GM12878 (cell line): ENCODE data around the gene CCL4. TPM values are rescaled to one million over a fixed set of nuclear protein-coding genes. Genes with fewer than 3 reads are reported as not detected.

ENCODE experiments used
- ATAC-seq: fragments of 200-7000 bp; cut with Tn5 transposase; 3 replicates; pipeline ENCODE4 v1.9.1; 2020; ENCODE audit warnings: mild to moderate bottlenecking, moderate library complexity
- BruUV-seq: library from RNA; stranded (reverse); fragments of 400-500 nt; replicated peaks from 2 replicates; lab custom pipeline; 2021; lab: Mats Ljungman, UMichigan
- CTCF ChIA-PET: fragments of 300-600 bp; sonication (Branson Sonifier 250); formaldehyde crosslinking; extraction: SDS; loops from one replicate; lab custom pipeline; 2021; ENCODE audit warnings: inconsistent platforms; lab: Yijun Ruan, JAX
- POLR2A ChIA-PET: fragments of 350-600 bp; formaldehyde crosslinking; extraction: SDS; loops from one replicate; lab custom pipeline; 2021; ENCODE audit warnings: inconsistent platforms; lab: Charles Lee
- RAD21 ChIA-PET: fragments of 300-600 bp; sonication (Branson Sonifier 250); formaldehyde crosslinking; loops from one replicate; lab custom pipeline; 2023; ENCODE audit warnings: antibody characterized with exemption; ENCODE audit not compliant: unreplicated experiment; lab: Charles Lee
- SMC1A ChIA-PET: fragments of 300-600 bp; sonication (Branson Sonifier 250); formaldehyde crosslinking; loops from one replicate; lab custom pipeline; 2023; ENCODE audit not compliant: unreplicated experiment, uncharacterized antibody; lab: Charles Lee
- DNase-seq: peaks from one replicate; pipeline ENCODE4 v3.0.0-alpha.2; 2011; ENCODE audit warnings: low read depth, low spot score
- FAIRE-seq: peaks from 3 replicates; lab custom pipeline; 2011; peaks lifted over from hg19 to GRCh38; lab: Jason Lieb, UNC
- H2AFZ ChIP-seq: 2 replicates; pipeline ENCODE4 v1.6.0; 2011; ENCODE audit warnings: low read depth, low read length, control low read depth; ENCODE audit not compliant: control insufficient read depth
- H3K27ac ChIP-seq: 2 replicates; pipeline ENCODE4 v1.5.1; 2011; ENCODE audit warnings: control low read depth; ENCODE audit not compliant: control insufficient read depth, insufficient read depth
- H3K27me3 ChIP-seq, 2 experiments: replicated peaks in 1 of 2; 2 replicates each; pipeline versions ENCODE4 v1.6.0 to v1.6.1; 2011; ENCODE audit warnings: low read length in 1 of 2; ENCODE audit not compliant: control insufficient read depth in 2 of 2, insufficient read depth in 2 of 2
- H3K36me3 ChIP-seq, 2 experiments: 2 replicates each; pipeline ENCODE4 v1.5.1; 2011; ENCODE audit warnings: low read length in 1 of 2; ENCODE audit not compliant: control insufficient read depth in 2 of 2, insufficient read depth in 2 of 2
- H3K4me1 ChIP-seq: 2 replicates; pipeline ENCODE4 v1.6.1; 2011; ENCODE audit warnings: mild to moderate bottlenecking, low read length, moderate library complexity, mixed read lengths; ENCODE audit not compliant: control insufficient read depth, insufficient read depth
- H3K4me2 ChIP-seq: 2 replicates; pipeline ENCODE4 v1.6.0; 2011; ENCODE audit warnings: control low read depth; ENCODE audit not compliant: control insufficient read depth, insufficient read depth
- H3K4me3 ChIP-seq: fragments of 200-600 bp; sonication (generic); 2 replicates; pipeline ENCODE4 v1.5.1; 2016
- H3K79me2 ChIP-seq: 2 replicates; pipeline ENCODE4 v1.6.0; 2011; ENCODE audit warnings: low read length; ENCODE audit not compliant: control insufficient read depth, insufficient read depth
- H3K9ac ChIP-seq: 2 replicates; pipeline ENCODE4 v1.8.0; 2011; ENCODE audit warnings: low read length, control low read depth, mixed read lengths; ENCODE audit not compliant: control insufficient read depth, insufficient read depth
- H3K9me3 ChIP-seq: replicated peaks from 3 replicates; pipeline ENCODE4 v1.5.1; 2011; ENCODE audit warnings: mild to moderate bottlenecking, low read length; ENCODE audit not compliant: control insufficient read depth, insufficient read depth
- H4K20me1 ChIP-seq: 2 replicates; pipeline ENCODE4 v1.6.0; 2011; ENCODE audit not compliant: control insufficient read depth, insufficient read depth
- BHLHE40 ChIP-seq, 2 experiments: fragments of 450-650 bp in 1 of 2; IDR thresholded peaks; 2 replicates each; pipeline ENCODE4 v1.6.1; 2011 to 2017; ENCODE audit warnings: low read depth in 2 of 2, borderline replicate concordance in 1 of 2, improper control_type of control experiment in 1 of 2, low read length in 1 of 2, mild to moderate bottlenecking in 1 of 2
- EZH2 ChIP-seq: IDR thresholded peaks from 2 replicates; pipeline ENCODE4 v1.6.1; 2012; ENCODE audit warnings: low read depth, mild to moderate bottlenecking, control low read depth, inconsistent platforms, low read length, borderline replicate concordance; ENCODE audit not compliant: control insufficient read depth
- JUND ChIP-seq: IDR thresholded peaks from 2 replicates; pipeline ENCODE4 v1.6.1; 2012; ENCODE audit warnings: low read depth, mild to moderate bottlenecking, low read length, improper control_type of control experiment, moderate library complexity
- MEF2B ChIP-seq: fragments of 450-650 bp; IDR thresholded peaks from 2 replicates; pipeline ENCODE4 v1.6.1; 2018; ENCODE audit warnings: mild to moderate bottlenecking, moderate library complexity; ENCODE audit not compliant: partially characterized antibody, poor library complexity, severe bottlenecking
- NBN ChIP-seq: fragments of 450-650 bp; IDR thresholded peaks from 2 replicates; pipeline ENCODE4 v1.6.1; 2016
- REST ChIP-seq: IDR thresholded peaks from 2 replicates; pipeline ENCODE4 v1.6.1; 2012; ENCODE audit warnings: mild to moderate bottlenecking, low read depth, low read length
- RFX5 ChIP-seq: IDR thresholded peaks from 2 replicates; pipeline ENCODE4 v1.6.1; 2011; ENCODE audit warnings: low read depth, low read length, improper control_type of control experiment
- ZNF622 ChIP-seq: fragments of 450-650 bp; IDR thresholded peaks from 2 replicates; pipeline ENCODE4 v1.6.1; 2017; ENCODE audit warnings: mild to moderate bottlenecking, inconsistent platforms
- WGBS: methylation state at CpG from one replicate; pipeline ENCODE4 v1.1.6; 2016; ENCODE audit warnings: low lambda C conversion rate; ENCODE audit not compliant: insufficient replicate concordance, insufficient coverage; ENCODE audit errors: missing lambda C conversion rate; 5-methylcytosine and 5-hydroxymethylcytosine counted together
- in situ Hi-C: fragments of 300-500 bp; cut with MboI; formaldehyde crosslinking; loops from 9 replicates; pipeline ENCODE4 v1.14.3; 2018; ENCODE audit warnings: mixed read lengths
- intact Hi-C: fragments of 100-400 bp; cut with micrococcal nuclease; formaldehyde crosslinking; loops from one replicate; pipeline ENCODE4 v1.14.2; 2022; ENCODE audit not compliant: unreplicated experiment
- polyA plus RNA-seq, 11 experiments: library from polyadenylated mRNA; depleted of rRNA in 4 of 11; unstranded in 6 of 11; stranded (reverse) in 5 of 11; fragments of >200 nt; fragmentation: Nextera tagmentation in 4 of 11; fragmentation: Illumina TruSeq in 1 of 11; extraction: Ambion mirVana in 4 of 11; extraction: Trizol in 1 of 11; gene quantifications; 1 replicate in 1 of 11; 2 replicates in 10 of 11; pipeline versions ENCODE4 v1.2.1 to v1.2.3, GENCODE V29; 2011 to 2016; ENCODE audit warnings: inconsistent platforms in 2 of 11, missing spikeins in 2 of 11, low read depth in 1 of 11
- total RNA-seq, 4 experiments: library from RNA; depleted of rRNA in 3 of 4; stranded (reverse); fragments of >200 nt in 3 of 4; fragmentation: Illumina TruSeq in 1 of 4; extraction: Trizol in 1 of 4; gene quantifications; 2 replicates each; pipeline versions ENCODE4 v1.2.1 to v1.2.3, GENCODE V29; 2013 to 2021
- TF ChIP-seq, protein P1 (sequence below): fragments of 450-650 bp; IDR thresholded peaks from 2 replicates; pipeline ENCODE4 v1.6.1; 2016; ENCODE audit warnings: mild to moderate bottlenecking
- TF ChIP-seq, protein P2 (sequence below): fragments of 450-650 bp; formaldehyde crosslinking; IDR thresholded peaks from 2 replicates; pipeline ENCODE4 v1.4.0; 2020; ENCODE audit warnings: mild to moderate bottlenecking, moderate library complexity

The CCL4 gene
- total and polyA plus RNA-seq, 10 of the 15 experiments (the other 5 are each of a cell fraction or from before 2014, with no cell fraction given) = 18.7 to 741 (median 79.4) TPM

DNA sequence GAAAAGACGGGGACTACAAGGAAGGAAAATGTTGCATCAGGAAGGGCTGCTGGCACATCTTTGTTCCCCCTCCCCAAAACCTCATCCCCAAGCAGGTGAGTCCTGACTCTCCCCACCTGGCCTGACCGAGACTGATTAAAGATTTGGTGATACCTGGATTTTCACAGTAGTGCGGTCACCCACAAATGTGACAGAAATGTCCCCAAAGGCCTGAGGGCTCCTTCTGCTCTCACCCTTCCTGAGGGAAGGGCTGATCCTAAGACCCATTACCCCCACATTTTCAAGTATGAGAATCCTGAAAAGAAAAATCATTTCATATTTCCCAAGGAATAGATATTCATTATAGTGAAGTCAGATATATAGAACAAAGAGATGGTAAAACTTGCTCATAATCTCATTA is 44.0 kb downstream of the CCL4 start:
- RAD21 ChIA-PET = interaction anchor here (0.8 to 7.8 kb wide), 14 partner anchors 11 to 338 kb away, joined by 3 to 342 read pairs (median 6); partner anchors contain the start of genes CCL16, CCL3 and CCL4
- Histone ChIP-seq H4K20me1 (no peaks in the 10 kb centered on the region), H3K4me1 (peaks cover 8% of the 10 kb centered on the region; the same call in 1 of the 2 replicates), H3K4me2 (no peak overlapping the region), H3K4me3 (no peak overlapping the region), H3K36me3 (no peaks in the 10 kb centered on the region), H3K9me3 (peaks cover 3% of the 10 kb centered on the region; the same call in 1 of the 3 replicates), H3K27me3 (no peaks in the 10 kb centered on the region), H3K27ac (no peak overlapping the region), H3K79me2 (no peaks in the 10 kb centered on the region), H2AFZ (no peak overlapping the region; the same call in 1 of the 2 replicates), H3K9ac (no peak overlapping the region)
- TF ChIP-seq MEF2B (no peak), ZNF622 (no peak), EZH2 (no peak), NBN (no peak), REST (no peak), JUND (no peak), RFX5 (no peak), BHLHE40 (IDR thresholded peaks at IDR 0.05; ENCODE audit: borderline replicate concordance in 1 of 2, low read depth in 2 of 2, low read length in 1 of 2) (no peak)
- TF ChIP-seq, protein P1, sequence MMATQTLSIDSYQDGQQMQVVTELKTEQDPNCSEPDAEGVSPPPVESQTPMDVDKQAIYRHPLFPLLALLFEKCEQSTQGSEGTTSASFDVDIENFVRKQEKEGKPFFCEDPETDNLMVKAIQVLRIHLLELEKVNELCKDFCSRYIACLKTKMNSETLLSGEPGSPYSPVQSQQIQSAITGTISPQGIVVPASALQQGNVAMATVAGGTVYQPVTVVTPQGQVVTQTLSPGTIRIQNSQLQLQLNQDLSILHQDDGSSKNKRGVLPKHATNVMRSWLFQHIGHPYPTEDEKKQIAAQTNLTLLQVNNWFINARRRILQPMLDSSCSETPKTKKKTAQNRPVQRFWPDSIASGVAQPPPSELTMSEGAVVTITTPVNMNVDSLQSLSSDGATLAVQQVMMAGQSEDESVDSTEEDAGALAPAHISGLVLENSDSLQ = no peak
- TF ChIP-seq, protein P2, sequence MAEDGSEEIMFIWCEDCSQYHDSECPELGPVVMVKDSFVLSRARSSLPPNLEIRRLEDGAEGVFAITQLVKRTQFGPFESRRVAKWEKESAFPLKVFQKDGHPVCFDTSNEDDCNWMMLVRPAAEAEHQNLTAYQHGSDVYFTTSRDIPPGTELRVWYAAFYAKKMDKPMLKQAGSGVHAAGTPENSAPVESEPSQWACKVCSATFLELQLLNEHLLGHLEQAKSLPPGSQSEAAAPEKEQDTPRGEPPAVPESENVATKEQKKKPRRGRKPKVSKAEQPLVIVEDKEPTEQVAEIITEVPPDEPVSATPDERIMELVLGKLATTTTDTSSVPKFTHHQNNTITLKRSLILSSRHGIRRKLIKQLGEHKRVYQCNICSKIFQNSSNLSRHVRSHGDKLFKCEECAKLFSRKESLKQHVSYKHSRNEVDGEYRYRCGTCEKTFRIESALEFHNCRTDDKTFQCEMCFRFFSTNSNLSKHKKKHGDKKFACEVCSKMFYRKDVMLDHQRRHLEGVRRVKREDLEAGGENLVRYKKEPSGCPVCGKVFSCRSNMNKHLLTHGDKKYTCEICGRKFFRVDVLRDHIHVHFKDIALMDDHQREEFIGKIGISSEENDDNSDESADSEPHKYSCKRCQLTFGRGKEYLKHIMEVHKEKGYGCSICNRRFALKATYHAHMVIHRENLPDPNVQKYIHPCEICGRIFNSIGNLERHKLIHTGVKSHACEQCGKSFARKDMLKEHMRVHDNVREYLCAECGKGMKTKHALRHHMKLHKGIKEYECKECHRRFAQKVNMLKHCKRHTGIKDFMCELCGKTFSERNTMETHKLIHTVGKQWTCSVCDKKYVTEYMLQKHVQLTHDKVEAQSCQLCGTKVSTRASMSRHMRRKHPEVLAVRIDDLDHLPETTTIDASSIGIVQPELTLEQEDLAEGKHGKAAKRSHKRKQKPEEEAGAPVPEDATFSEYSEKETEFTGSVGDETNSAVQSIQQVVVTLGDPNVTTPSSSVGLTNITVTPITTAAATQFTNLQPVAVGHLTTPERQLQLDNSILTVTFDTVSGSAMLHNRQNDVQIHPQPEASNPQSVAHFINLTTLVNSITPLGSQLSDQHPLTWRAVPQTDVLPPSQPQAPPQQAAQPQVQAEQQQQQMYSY (CRISPR knock-in tag) = no peak
- in situ Hi-C loops (loop anchor here (5.0 to 25.0 kb wide), 2 partner anchors 175 to 340 kb away; partner anchors contain the start of gene ZNHIT3), intact Hi-C loops (loop anchor here (10.0 kb wide), 1 partner anchor 337 kb away; the partner anchor contains the start of gene ZNHIT3)
- 100% methylated on average over 3 of the region's 3 CpGs for WGBS
- ATAC-seq (no peak), FAIRE-seq (no peak), DNase-seq (no peak)
- POLR2A ChIA-PET = interaction anchor here (1.9 to 2.6 kb wide), 3 partner anchors 14 to 75 kb away, joined by 7 to 14 read pairs (median 8); no protein-coding TSS in a partner anchor
- no TSS peak for BruUV-seq
- CTCF ChIA-PET = interaction anchor here (0.7 to 12.0 kb wide), 17 partner anchors 11 to 298 kb away, joined by 3 to 622 read pairs (median 21); partner anchors contain the start of genes CCL16, CCL3 and CCL4
- SMC1A ChIA-PET = interaction anchor here (0.8 to 11.3 kb wide), 16 partner anchors 13 to 270 kb away, joined by 3 to 485 read pairs (median 13); partner anchors contain the start of genes CCL16, CCL18, CCL3 and CCL4
